ENCODE data around the gene IL20. TPM values are rescaled to one million over a fixed set of nuclear protein-coding genes. Genes with fewer than 3 reads are reported as not detected.
"Not testable (repeated sequence)": the region's sequence is repeated elsewhere in the genome, so short reads cannot be mapped to it uniquely, and the experiment has no call there.

IL20 gene
- total RNA-seq, 1 experiment from 2014 or later, result not detected

DNA sequence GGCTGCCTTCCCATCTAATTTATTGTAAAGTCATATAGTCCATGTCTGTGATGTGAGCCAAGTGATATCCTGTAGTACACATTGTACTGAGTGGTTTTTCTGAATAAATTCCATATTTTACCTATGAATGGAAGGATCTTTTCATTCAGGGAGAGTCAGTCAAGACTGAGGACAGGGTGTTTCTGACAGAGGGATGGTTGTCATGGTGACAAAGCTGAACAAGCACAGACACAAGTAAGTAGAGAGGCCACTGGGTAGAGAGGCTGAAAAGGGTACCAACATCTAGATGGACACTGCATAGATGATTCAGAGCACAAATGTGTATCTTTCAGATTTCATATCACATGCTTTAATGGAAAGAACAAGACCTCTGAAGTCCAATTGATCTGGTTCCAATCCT, 22.6 kb upstream of the IL20 start:
- no peak for DNase-seq (ENCODE audit: low read depth)

- DNase-seq (ENCODE audit: low read depth), result no peak
Measured at GRCh38 chr1:206843626-206844025, 21.8 kb upstream of the IL20 start.

DNA sequence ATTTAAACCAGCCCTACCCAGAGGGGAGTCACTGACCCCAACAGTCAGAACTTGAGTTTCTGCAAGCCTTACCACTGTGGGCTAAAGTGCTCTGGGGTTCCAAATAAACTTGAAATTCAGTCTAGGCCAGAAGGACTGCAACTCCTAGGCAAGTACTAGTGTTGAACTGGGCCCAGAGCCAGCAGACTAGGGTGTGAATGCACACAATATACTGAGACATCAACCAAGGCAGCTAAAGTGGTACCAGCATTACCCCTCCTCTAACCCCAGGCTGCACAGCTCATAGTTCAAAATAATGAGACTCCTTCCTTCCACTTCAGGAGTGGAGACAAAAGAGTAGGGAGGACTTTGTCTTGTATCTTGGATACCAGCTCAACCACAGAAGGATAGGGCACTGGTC, 18.9 kb upstream of the IL20 start:
- DNase-seq (ENCODE audit: low read depth), result no peak

DNA sequence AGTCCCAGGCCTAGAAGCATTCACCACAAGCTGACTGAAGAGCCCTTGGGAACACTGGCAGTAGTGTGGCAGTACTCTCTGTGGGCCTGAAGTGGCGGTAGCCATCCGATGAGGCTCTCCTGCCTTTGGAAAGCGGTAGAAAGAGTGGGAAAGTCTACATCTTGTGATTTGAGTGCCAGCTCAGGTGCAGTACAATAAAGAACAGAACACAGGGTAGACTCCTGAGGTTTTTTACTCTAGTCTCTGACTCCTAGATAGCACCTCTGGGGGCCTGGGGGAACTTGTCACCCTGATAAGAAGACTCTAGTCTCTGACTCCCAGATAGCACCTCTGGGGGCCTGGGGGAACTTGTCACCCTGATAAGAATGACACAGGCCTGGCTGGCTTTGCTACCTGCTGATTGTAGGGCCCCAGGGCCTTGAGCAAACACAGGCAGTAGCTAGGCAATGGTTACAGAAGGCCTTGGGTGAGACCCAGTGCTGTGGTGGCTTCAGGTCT, 18.0 kb upstream of the IL20 start:
- no peak for DNase-seq (ENCODE audit: low read depth)

DNA sequence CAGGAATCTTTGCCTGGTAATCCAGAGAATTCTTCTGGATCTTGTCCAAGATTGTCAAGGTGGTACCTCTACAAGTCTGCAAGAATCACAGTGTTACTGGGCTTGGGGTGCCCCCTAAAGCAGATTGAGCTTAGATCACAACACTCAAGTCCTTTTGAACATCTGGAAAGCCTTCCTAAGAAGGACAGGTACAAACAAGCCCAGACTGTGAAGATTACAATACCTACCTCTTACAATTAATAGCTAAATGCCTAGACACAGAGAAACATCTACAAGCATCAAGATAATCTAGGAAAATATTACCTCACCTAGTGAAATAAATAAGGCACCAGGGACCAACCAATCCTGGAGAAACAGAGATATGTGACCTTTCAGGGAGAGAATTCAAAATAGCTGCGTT, 17.5 kb upstream of the IL20 start:
- no peak for DNase-seq (ENCODE audit: low read depth)

- DNase-seq (ENCODE audit: low read depth), result no peak
Measured at GRCh38 chr1:206850401-206850800, 15.0 kb upstream of the IL20 start.

- DNase-seq (ENCODE audit: low read depth), result no peak
Measured at GRCh38 chr1:206851341-206852010, 13.9 kb upstream of the IL20 start.

- DNase-seq (ENCODE audit: low read depth), result not testable (repeated sequence)
Measured at GRCh38 chr1:206852662-206853061, 12.8 kb upstream of the IL20 start.

GRCh38 chr1:206853696-206854095, 11.7 kb upstream of the IL20 start:
- not testable (repeated sequence) for DNase-seq (ENCODE audit: low read depth)

DNA sequence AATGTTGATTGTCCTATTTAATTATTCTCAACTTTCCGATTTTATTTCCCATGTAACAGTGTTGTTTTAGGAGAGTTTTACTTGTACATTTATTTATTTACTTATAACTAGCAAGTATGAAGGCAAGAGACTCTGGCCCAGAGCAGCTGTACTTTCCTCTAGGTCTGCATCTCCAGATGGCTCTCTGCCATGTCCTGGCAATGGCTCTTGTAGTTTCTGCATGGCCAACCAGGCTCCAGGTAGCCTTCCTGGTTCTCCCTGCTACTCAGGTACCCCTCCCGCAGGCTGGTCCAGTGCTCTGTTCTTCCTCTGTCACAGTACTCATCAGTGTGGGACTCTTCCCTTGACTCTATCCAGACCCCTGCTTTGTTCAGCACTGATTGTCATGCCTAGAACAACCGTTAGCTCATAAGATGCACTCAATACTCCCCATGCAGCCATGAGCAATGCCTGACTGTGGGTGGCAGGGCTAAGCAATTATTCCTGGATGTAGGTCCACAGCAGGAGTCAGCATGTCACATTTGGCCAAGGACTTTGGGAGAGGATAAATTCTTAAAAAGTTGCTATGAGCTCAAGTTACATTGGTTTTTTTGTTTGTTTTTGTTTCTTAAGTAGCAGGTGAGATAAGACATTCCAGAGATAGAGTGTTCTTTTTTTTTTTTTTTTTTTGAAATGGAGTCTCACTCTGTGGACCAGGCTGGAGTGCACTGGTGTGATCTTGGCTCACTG, 10.9 kb upstream of the IL20 start:
- peak; percentile 41 for DNase-seq (ENCODE audit: low read depth)

DNA sequence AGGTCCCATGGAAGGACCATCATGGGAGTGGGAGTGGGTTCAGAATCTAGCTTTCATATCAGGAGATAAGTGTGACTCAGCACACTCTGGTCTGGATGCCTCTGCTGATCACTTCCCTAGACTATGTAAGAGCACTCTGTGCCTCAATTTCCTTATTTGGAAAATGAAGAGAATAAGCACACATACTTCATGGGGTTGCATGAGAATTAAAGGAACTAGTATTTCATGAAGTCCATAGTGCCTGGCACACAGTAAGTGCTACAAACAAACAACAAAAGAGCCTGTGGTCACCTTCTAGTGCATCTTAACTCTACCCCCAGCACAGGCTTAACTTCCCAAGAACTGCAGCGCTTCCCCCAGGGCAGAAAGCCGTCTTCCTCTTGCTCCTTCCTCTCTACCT, 9.6 kb upstream of the IL20 start:
- no peak for DNase-seq (ENCODE audit: low read depth)

DNA sequence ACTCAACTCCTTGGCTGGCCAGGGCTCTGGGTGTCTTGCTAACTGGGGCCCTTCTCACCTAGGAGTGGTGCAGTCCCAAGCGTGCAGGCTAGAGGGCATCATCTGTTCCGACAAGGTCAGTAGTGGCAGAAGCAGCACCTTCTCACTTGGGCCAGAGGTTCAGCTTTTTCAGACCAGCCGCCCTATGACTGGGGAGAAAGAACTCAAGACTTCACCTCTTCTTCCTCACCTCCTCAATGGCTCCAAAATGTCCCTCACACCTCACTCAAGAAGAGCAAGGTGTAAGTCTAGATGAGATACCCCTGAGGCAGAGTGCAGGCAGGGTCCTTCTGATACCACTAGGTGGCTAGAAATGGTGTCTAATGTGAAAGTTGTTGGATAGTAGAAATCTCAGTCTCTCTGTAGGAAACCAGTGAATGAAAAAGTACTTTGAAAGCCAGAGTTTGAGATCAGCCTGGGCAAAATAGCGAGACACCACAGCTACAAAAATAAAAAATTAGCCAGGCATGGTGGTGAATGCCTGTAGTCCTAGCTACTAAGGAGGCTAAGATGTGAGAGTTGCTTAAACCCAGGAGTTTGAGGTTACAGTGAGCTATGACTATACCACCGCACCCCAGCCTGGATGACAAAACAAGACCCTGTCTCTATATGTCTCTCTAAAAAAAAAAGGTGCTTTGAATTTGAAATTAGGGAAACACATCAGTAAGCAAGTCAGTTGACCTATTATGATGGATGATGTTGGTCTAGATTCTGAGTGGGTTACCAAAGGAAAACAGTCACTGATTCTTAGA, 8.6 kb upstream of the IL20 start:
- DNase-seq (ENCODE audit: low read depth), result no peak

DNA sequence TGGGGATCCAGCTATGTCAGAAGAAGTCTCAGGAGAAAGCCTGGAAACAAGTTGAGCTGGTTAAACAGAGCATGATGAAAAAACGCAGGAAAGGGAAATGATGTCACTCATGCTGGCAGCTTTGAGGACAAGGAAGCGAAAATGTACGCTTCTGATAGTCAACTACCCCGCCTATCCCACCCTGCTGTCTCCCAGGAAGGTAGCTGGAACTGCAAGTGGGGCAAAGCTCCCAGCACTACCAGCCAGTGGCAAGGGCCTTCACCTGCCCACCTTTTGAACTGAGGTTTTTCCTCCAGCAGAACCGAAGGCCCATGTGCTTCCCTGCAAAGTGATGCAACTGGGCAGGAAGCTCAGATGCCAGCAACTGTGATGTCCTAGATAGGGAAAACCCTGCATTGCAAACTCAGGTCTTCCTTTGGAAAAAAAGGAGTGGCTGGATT, 6.3 kb upstream of the IL20 start:
- DNase-seq (ENCODE audit: low read depth), result no peak

DNA sequence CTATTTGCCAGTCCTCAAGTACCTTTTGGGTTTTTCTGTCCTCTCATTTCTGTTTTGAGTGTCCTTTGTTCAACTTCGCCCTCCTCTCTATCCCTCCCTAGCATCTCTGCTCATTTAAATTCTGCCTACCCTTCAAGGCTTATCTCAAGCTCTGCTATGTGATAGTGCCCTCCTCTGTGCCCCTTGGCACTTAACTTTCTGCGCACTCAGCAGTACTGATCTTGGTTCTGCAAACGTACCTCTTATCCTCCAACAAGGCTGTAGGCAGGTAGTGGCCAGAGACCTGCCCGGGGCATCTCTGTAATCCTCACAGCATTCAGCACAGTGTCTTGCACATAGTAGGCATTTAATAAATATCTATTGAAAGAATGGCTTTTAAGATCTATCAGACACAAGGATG, 5.3 kb upstream of the IL20 start:
- DNase-seq (ENCODE audit: low read depth), result no peak

DNA sequence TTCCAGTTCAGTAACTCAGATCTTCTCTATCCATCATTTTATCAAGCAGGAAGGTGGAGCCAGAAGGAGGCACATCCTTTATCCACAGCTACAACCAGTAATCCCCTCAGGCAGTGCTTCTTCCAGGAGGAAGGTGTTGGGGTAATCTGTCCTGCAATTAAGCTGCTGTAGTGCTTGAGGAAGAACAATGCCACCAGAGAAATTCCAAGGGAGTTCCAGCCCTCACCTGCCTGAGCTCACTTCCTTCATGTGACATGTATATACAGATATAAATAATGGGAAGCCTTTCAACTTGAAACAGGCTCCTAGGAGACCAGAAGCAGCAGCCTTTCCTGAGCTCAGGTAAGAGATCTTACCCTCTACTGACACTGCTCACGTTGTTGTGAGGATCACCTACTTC, 2.2 kb upstream of the IL20 start:
- no peak for DNase-seq (ENCODE audit: low read depth)

- no peak for DNase-seq (ENCODE audit: low read depth)
Measured at GRCh38 chr1:206866062-206866461, 639 bp downstream of the IL20 start.

GRCh38 chr1:206867239-206867638, 1.8 kb downstream of the IL20 start:
- DNase-seq (ENCODE audit: low read depth), result no peak

GRCh38 chr1:206867716-206868115, 2.3 kb downstream of the IL20 start:
- no peak for DNase-seq (ENCODE audit: low read depth)

DNA sequence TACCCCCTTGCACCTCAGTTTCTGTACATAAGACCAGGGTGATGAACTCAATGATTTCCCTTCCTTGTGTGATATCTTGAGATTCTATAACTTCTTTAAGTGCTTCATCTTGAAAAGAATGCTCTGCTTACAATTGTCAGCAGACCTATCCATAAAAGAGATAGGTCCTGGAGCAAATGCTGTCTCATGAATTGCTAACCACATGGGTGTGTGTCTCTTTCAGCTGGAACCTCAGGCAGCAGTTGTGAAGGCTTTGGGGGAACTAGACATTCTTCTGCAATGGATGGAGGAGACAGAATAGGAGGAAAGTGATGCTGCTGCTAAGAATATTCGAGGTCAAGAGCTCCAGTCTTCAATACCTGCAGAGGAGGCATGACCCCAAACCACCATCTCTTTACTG, 2.8 kb downstream of the IL20 start:
- no peak for DNase-seq (ENCODE audit: low read depth)

- no peak for DNase-seq (ENCODE audit: low read depth)
Measured at GRCh38 chr1:206872139-206872538, 6.7 kb downstream of the IL20 start.

DNA sequence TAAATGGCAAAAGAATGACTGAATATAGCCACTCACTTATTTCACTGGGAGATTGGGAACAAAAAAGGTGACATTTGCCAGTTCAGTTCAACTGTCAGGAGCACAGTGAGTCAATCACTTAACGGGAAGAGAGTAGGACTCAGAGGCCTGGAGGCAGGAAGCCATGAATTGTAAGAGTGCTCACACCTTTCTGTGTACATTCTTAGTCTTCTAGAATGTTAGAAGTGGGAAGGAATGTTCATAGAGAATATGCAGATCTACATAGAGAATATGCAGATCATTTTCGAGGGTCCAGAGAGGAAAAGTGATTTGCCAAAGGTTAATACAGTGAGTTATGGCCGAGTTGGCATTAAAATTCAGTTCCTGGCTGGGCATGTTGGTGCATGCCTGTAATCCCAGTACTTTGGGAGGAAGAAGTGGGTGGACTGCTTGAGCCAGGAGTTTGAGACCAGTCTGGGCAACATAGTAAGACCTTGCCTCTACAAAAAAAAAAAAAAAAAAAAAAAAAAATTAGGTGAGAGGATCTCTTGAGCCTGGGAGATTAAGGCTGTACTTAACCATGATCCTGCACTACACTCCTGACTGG, 8.3 kb downstream of the IL20 start:
- no peak for DNase-seq (ENCODE audit: low read depth)

GRCh38 chr1:206875752-206876377, 10.4 kb downstream of the IL20 start:
- DNase-seq (ENCODE audit: low read depth), result no peak
